Hepatocyte (in vitro differentiated cells): ENCODE measurements around the gene NFAT5.

Source experiments
- CTCF ChIP-seq: fragments of 200-600 bp; sonication (generic); IDR thresholded peaks from 2 replicates; pipeline ENCODE4 v1.5.1; 2016; ENCODE audit warnings: antibody characterized with exemption, mild to moderate bottlenecking; ENCODE audit not compliant: poor library complexity
- EZH2phosphoT487 ChIP-seq: fragments of 200-600 bp; sonication (generic); IDR thresholded peaks from one replicate; pipeline ENCODE4 v1.6.1; 2018; ENCODE audit warnings: antibody characterized with exemption, mild to moderate bottlenecking, low read depth, moderate library complexity; ENCODE audit not compliant: unreplicated experiment, severe bottlenecking

- TF ChIP-seq CTCF (no peak), EZH2phosphoT487 (no peak)
These were observed 145.5 kb downstream of the NFAT5 start for GRCh38 chr16:69711115-69711740.
